Eye (tissue), 1 donor: Measurements from ENCODE around the gene KLC1.

ENCODE experiments used
- DNase-seq: peaks from one replicate; pipeline ENCODE4 v3.0.0-alpha.2; 2015

KLC1 gene

GRCh38 chr14:103738166-103738565, 109.2 kb downstream of the KLC1 start:
- no peak for DNase-seq

- DNase-seq = no peak
These were observed 109.9 kb downstream of the KLC1 start for GRCh38 chr14:103738701-103739451.

GRCh38 chr14:103739466-103739792, 110.4 kb downstream of the KLC1 start:
- no peak for DNase-seq

GRCh38 chr14:103739793-103740501, 110.9 kb downstream of the KLC1 start:
- DNase-seq = no peak

- no peak for DNase-seq
These were observed 112.1 kb downstream of the KLC1 start for GRCh38 chr14:103740991-103741689.

- no peak for DNase-seq
These were observed 112.9 kb downstream of the KLC1 start for GRCh38 chr14:103741876-103742275.

- no peak for DNase-seq
These were observed 113.7 kb downstream of the KLC1 start for GRCh38 chr14:103742499-103743255.

GRCh38 chr14:103743691-103744090, 114.7 kb downstream of the KLC1 start:
- DNase-seq = no peak

GRCh38 chr14:103744621-103745395, 115.8 kb downstream of the KLC1 start:
- DNase-seq = no peak

GRCh38 chr14:103745424-103745823, 116.4 kb downstream of the KLC1 start:
- no peak for DNase-seq

- DNase-seq = no peak
These were observed 117.7 kb downstream of the KLC1 start for GRCh38 chr14:103746701-103747100.

- DNase-seq = no peak
These were observed 119.5 kb downstream of the KLC1 start for GRCh38 chr14:103748534-103748857.

GRCh38 chr14:103749452-103749851, 120.4 kb downstream of the KLC1 start:
- DNase-seq = no peak

- DNase-seq = no peak
These were observed 120.8 kb downstream of the KLC1 start for GRCh38 chr14:103749860-103750259.
